ENCODE measurements around the gene SPECC1. TPM values are rescaled to one million over a fixed set of nuclear protein-coding genes. Genes with fewer than 3 reads are reported as not detected.

The SPECC1 gene
- total RNA-seq, 1 donor from 2014 or later, result 69.6 TPM

- Mint-ChIP-seq H3K27me3 (no peaks in the 10 kb centered on the region), H3K36me3 (ENCODE audit: insufficient read depth) (peaks cover 9% of the 10 kb centered on the region), H3K4me3 (ENCODE audit: low read depth) (no peak overlapping the region), H3K27ac (no peak overlapping the region), H3K4me1 (ENCODE audit: low read depth) (no peaks in the 10 kb centered on the region), H3K9me3 (ENCODE audit: low read depth) (no peaks in the 10 kb centered on the region)
- TF ChIP-seq CTCF (IDR thresholded peaks at IDR 0.05; ENCODE audit: unreplicated experiment), result no peak
- DNase-seq (ENCODE audit: low spot score, unreplicated experiment), result no peak
Measured at GRCh38 chr17:20205609-20206008, 196.4 kb downstream of the SPECC1 start.

- no peak for DNase-seq (ENCODE audit: low spot score, unreplicated experiment)
- no peak for TF ChIP-seq CTCF (IDR thresholded peaks at IDR 0.05; ENCODE audit: unreplicated experiment)
- Mint-ChIP-seq H3K4me3 (ENCODE audit: low read depth) (no peak overlapping the region), H3K36me3 (ENCODE audit: insufficient read depth) (peaks cover 9% of the 10 kb centered on the region), H3K27ac (no peak overlapping the region), H3K4me1 (ENCODE audit: low read depth) (no peaks in the 10 kb centered on the region), H3K9me3 (ENCODE audit: low read depth) (no peaks in the 10 kb centered on the region), H3K27me3 (no peaks in the 10 kb centered on the region)
Measured at GRCh38 chr17:20206068-20206467, 196.9 kb downstream of the SPECC1 start.

GRCh38 chr17:20206591-20206990, 197.4 kb downstream of the SPECC1 start:
- no peak for DNase-seq (ENCODE audit: low spot score, unreplicated experiment)
- Mint-ChIP-seq H3K4me1 (ENCODE audit: low read depth) (no peaks in the 10 kb centered on the region), H3K4me3 (ENCODE audit: low read depth) (no peak overlapping the region), H3K27ac (no peak overlapping the region), H3K9me3 (ENCODE audit: low read depth) (no peaks in the 10 kb centered on the region), H3K27me3 (no peaks in the 10 kb centered on the region), H3K36me3 (ENCODE audit: insufficient read depth) (peaks cover 9% of the 10 kb centered on the region)
- TF ChIP-seq CTCF (IDR thresholded peaks at IDR 0.05; ENCODE audit: unreplicated experiment), result no peak

GRCh38 chr17:20207262-20207985, 198.3 kb downstream of the SPECC1 start:
- no peak overlapping the region for H3K27ac Mint-ChIP-seq
- H3K27me3 Mint-ChIP-seq, result no peaks in the 10 kb centered on the region
- no peak for DNase-seq (ENCODE audit: low spot score, unreplicated experiment)
- H3K36me3 Mint-ChIP-seq (ENCODE audit: insufficient read depth), result peaks cover 14% of the 10 kb centered on the region
- TF ChIP-seq CTCF (IDR thresholded peaks at IDR 0.05; ENCODE audit: unreplicated experiment), result no peak
- no peaks in the 10 kb centered on the region for H3K4me1 Mint-ChIP-seq (ENCODE audit: low read depth)
- H3K4me3 Mint-ChIP-seq (ENCODE audit: low read depth), result no peak overlapping the region
- no peaks in the 10 kb centered on the region for H3K9me3 Mint-ChIP-seq (ENCODE audit: low read depth)

- no peak for TF ChIP-seq CTCF (IDR thresholded peaks at IDR 0.05; ENCODE audit: unreplicated experiment)
- no peak for DNase-seq (ENCODE audit: low spot score, unreplicated experiment)
- H3K36me3 Mint-ChIP-seq (ENCODE audit: insufficient read depth), result peaks cover 16% of the 10 kb centered on the region
- no peak overlapping the region for H3K27ac Mint-ChIP-seq
- no peak overlapping the region for H3K4me3 Mint-ChIP-seq (ENCODE audit: low read depth)
- H3K4me1 Mint-ChIP-seq (ENCODE audit: low read depth), result peaks cover 2% of the 10 kb centered on the region
- H3K27me3 Mint-ChIP-seq, result no peaks in the 10 kb centered on the region
- H3K9me3 Mint-ChIP-seq (ENCODE audit: low read depth), result no peaks in the 10 kb centered on the region
Measured at GRCh38 chr17:20208717-20209116, 199.6 kb downstream of the SPECC1 start.
